Measurements from ENCODE around the gene LTBR.

The LTBR gene

GRCh38 chr12:6369916-6370575 is 13.9 kb upstream of the LTBR start:
- DNase-seq: no peak

- no peak for DNase-seq
Measured at GRCh38 chr12:6370576-6370935, 13.4 kb upstream of the LTBR start.

- no peak for DNase-seq
Measured at GRCh38 chr12:6370994-6371754, 12.8 kb upstream of the LTBR start.

- no peak for DNase-seq
Measured at GRCh38 chr12:6372403-6373003, 11.5 kb upstream of the LTBR start.

- DNase-seq: no peak
Measured at GRCh38 chr12:6373022-6373787, 10.8 kb upstream of the LTBR start.

- peak; percentile 58 for DNase-seq
Measured at GRCh38 chr12:6374028-6374785, 9.8 kb upstream of the LTBR start.

GRCh38 chr12:6374786-6375160 is 9.2 kb upstream of the LTBR start:
- peak; percentile 13 for DNase-seq

- peak; percentile 54 for DNase-seq
Measured at GRCh38 chr12:6375269-6376078, 8.5 kb upstream of the LTBR start, which contains the start of gene SCNN1A. Gene SCNN1A (minus strand): TSS chr12:6375563. CDS start chr12:6374783, 780 bp downstream.

- DNase-seq: peak; percentile 59
Measured at GRCh38 chr12:6376079-6376869, 7.7 kb upstream of the LTBR start.

- peak; percentile 50 for DNase-seq
Measured at GRCh38 chr12:6376870-6377666, 6.9 kb upstream of the LTBR start.

GRCh38 chr12:6377667-6377994 is 6.3 kb upstream of the LTBR start:
- DNase-seq: peak; percentile 36

- DNase-seq: peak; percentile 13
Measured at GRCh38 chr12:6378709-6379472, 5.1 kb upstream of the LTBR start.

GRCh38 chr12:6380141-6381121 is 3.5 kb upstream of the LTBR start:
- no peak for DNase-seq

- DNase-seq: no peak
Measured at GRCh38 chr12:6382371-6382770, 1.6 kb upstream of the LTBR start.

- DNase-seq: no peak
Measured at GRCh38 chr12:6382982-6383381, 980 bp upstream of the LTBR start.

GRCh38 chr12:6384499-6385436 is 806 bp downstream of the LTBR start:
- no peak for DNase-seq

- DNase-seq: no peak
Measured at GRCh38 chr12:6386038-6386437, 2.1 kb downstream of the LTBR start.
